WTC11 (cell line): Measurements from ENCODE around the gene LPP.

Source experiments
- ATF1 ChIP-seq: sonication (generic); formaldehyde crosslinking; IDR thresholded peaks from 2 replicates; pipeline ENCODE4 v1.8.1; 2023; ENCODE audit warnings: mild to moderate bottlenecking, moderate library complexity, missing genetic modification reagents
- CREB1 ChIP-seq: sonication (generic); formaldehyde crosslinking; IDR thresholded peaks from 2 replicates; pipeline ENCODE4 v1.8.0; 2023; ENCODE audit warnings: mild to moderate bottlenecking, missing genetic modification reagents
- ESRRA ChIP-seq: sonication (generic); formaldehyde crosslinking; IDR thresholded peaks from 2 replicates; pipeline ENCODE4 v1.8.1; 2022; ENCODE audit warnings: mild to moderate bottlenecking, missing genetic modification reagents, borderline replicate concordance
- ETV6 ChIP-seq: sonication (generic); formaldehyde crosslinking; IDR thresholded peaks from 2 replicates; pipeline ENCODE4 v1.8.1; 2022; ENCODE audit warnings: mild to moderate bottlenecking, missing genetic modification reagents
- FOXK1 ChIP-seq: sonication (generic); formaldehyde crosslinking; IDR thresholded peaks from 2 replicates; pipeline ENCODE4 v1.8.0; 2022; ENCODE audit warnings: mild to moderate bottlenecking, moderate library complexity, missing genetic modification reagents
- JUN ChIP-seq: sonication (generic); formaldehyde crosslinking; IDR thresholded peaks from 2 replicates; pipeline ENCODE4 v1.8.0; 2023; ENCODE audit warnings: mild to moderate bottlenecking, missing genetic modification reagents
- KAT7 ChIP-seq: sonication (generic); formaldehyde crosslinking; IDR thresholded peaks from 2 replicates; pipeline ENCODE4 v1.8.1; 2023; ENCODE audit warnings: missing genetic modification reagents, mild to moderate bottlenecking, borderline replicate concordance
- NFYB ChIP-seq: sonication (generic); formaldehyde crosslinking; conservative IDR thresholded peaks from 2 replicates; pipeline ENCODE4 v1.8.0; 2022; ENCODE audit warnings: low read depth, missing genetic modification reagents
- SP1 ChIP-seq: sonication (generic); formaldehyde crosslinking; conservative IDR thresholded peaks from 2 replicates; pipeline ENCODE4 v1.8.1; 2022; ENCODE audit warnings: missing genetic modification reagents
- TF ChIP-seq, protein P1 (sequence below): fragments of 200-600 bp; IDR thresholded peaks from 2 replicates; pipeline ENCODE4 v1.8.0; 2022; ENCODE audit warnings: antibody characterized with exemption

DNA sequence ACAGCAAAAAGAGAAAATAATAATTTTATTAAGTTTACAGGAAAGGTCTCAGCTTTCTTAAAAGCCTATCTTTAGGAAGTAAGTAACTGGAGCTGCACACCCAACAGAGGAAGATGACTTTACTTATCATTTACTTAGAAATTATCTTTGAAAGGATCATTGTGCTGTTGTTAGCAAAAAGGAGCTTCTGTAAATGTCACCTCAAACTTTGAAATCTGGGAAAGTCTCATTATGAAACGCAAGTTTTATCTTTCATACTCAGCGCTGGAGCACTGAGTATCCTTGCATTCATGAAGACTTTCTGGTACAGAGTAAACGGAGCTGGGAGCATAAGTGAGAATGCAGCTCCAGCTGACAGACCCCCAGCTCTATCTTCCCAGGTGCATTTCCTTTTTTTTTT lies 526.6 kb downstream of the LPP start:
- TF ChIP-seq FOXK1 (CRISPR knock-in tag) (no peak), SP1 (CRISPR knock-in tag) (no peak), ESRRA (CRISPR knock-in tag) (no peak), JUN (CRISPR knock-in tag) (no peak), ATF1 (no peak), KAT7 (CRISPR knock-in tag) (no peak), NFYB (no peak), CREB1 (CRISPR knock-in tag) (no peak), ETV6 (no peak)
- TF ChIP-seq, protein P1, sequence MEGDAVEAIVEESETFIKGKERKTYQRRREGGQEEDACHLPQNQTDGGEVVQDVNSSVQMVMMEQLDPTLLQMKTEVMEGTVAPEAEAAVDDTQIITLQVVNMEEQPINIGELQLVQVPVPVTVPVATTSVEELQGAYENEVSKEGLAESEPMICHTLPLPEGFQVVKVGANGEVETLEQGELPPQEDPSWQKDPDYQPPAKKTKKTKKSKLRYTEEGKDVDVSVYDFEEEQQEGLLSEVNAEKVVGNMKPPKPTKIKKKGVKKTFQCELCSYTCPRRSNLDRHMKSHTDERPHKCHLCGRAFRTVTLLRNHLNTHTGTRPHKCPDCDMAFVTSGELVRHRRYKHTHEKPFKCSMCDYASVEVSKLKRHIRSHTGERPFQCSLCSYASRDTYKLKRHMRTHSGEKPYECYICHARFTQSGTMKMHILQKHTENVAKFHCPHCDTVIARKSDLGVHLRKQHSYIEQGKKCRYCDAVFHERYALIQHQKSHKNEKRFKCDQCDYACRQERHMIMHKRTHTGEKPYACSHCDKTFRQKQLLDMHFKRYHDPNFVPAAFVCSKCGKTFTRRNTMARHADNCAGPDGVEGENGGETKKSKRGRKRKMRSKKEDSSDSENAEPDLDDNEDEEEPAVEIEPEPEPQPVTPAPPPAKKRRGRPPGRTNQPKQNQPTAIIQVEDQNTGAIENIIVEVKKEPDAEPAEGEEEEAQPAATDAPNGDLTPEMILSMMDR: no peak
